Heart left ventricle (tissue), 16 donors: ENCODE data around the gene PRKN. TPM values are rescaled to one million over a fixed set of nuclear protein-coding genes. Genes with fewer than 3 reads are reported as not detected.

Source experiments
- ATAC-seq, 4 donors: fragments of 200-7000 bp; cut with Tn5 transposase; one replicate each; pipeline ENCODE4 v1.9.1; 2020 to 2022; ENCODE audit warnings: moderate library complexity in 4 of 4, mild to moderate bottlenecking in 3 of 4, moderate number of reproducible peaks in 1 of 4
- DNase-seq, 5 donors: peaks; one replicate each; pipeline ENCODE4 v3.0.0-alpha.2; 2020
- H3K27ac ChIP-seq, 12 donors: fragments of 200-600 bp; sonication (generic) in 4 of 12; one replicate each; pipeline versions ENCODE4 v1.5.0 to v1.8.0; 2016 to 2022; ENCODE audit warnings: mild to moderate bottlenecking in 2 of 12
- H3K27me3 ChIP-seq, 9 donors: fragments of 200-600 bp; sonication (generic) in 2 of 9; one replicate each; pipeline versions ENCODE4 v1.5.1 to v1.8.0; 2016 to 2022; ENCODE audit warnings: mild to moderate bottlenecking in 3 of 9
- H3K36me3 ChIP-seq, 9 donors: fragments of 200-600 bp; sonication (generic) in 2 of 9; one replicate each; pipeline versions ENCODE4 v1.5.0 to v1.8.0; 2018 to 2022; ENCODE audit warnings: mild to moderate bottlenecking in 2 of 9
- H3K4me1 ChIP-seq, 12 donors: fragments of 200-600 bp; sonication (generic) in 4 of 12; one replicate each; pipeline versions ENCODE4 v1.5.0 to v1.8.0; 2016 to 2022; ENCODE audit warnings: mild to moderate bottlenecking in 3 of 12
- H3K4me3 ChIP-seq, 12 donors: fragments of 200-600 bp; sonication (generic) in 4 of 12; one replicate each; pipeline versions ENCODE4 v1.5.0 to v1.8.0; 2017 to 2022; ENCODE audit warnings: mild to moderate bottlenecking in 9 of 12, moderate library complexity in 4 of 12
- H3K9me3 ChIP-seq, 12 donors: fragments of 200-600 bp; sonication (generic) in 4 of 12; one replicate each; pipeline versions ENCODE4 v1.5.0 to v1.8.0; 2016 to 2022; ENCODE audit warnings: mild to moderate bottlenecking in 1 of 12
- CTCF ChIP-seq, 12 donors: fragments of 200-600 bp; sonication (generic) in 4 of 12; IDR thresholded peaks; one replicate each; pipeline versions ENCODE4 v1.5.0 to v1.8.0; 2018 to 2022; ENCODE audit warnings: antibody characterized with exemption in 12 of 12, mild to moderate bottlenecking in 5 of 12
- POLR2A ChIP-seq, 2 donors: fragments of 450-650 bp; IDR thresholded peaks; one replicate each; pipeline ENCODE4 v1.6.1; 2017; ENCODE audit warnings: antibody characterized with exemption in 2 of 2, mild to moderate bottlenecking in 2 of 2, moderate library complexity in 2 of 2
- WGBS, 4 donors: extraction: QIAGEN DNeasy Blood & Tissue Kit in 2 of 4; methylation state at CpG; one replicate each; pipeline versions ENCODE4 v1.1.5 to v1.1.7; 2013 to 2018; 5-methylcytosine and 5-hydroxymethylcytosine counted together
- intact Hi-C, 10 donors: fragments of 100-400 bp; cut with DNase I; formaldehyde crosslinking; loops; one replicate each; pipeline versions ENCODE4 v1.11.1 to v1.14.2; 2022
- polyA plus RNA-seq, 2 donors: library from polyadenylated mRNA; stranded (reverse); fragments of 200-250 nt; gene quantifications; one replicate each; pipeline ENCODE4 v1.2.3, GENCODE V29; 2013
- total RNA-seq, 9 donors: library from RNA; depleted of rRNA in 2 of 9; stranded (reverse); fragments of >200 nt in 2 of 9; fragmentation: NEBNext Ultra II Directional in 3 of 9; extraction: Animal tissue kit (Norgen Biotek cat#: 25700) in 3 of 9; gene quantifications; one replicate each; pipeline versions ENCODE4 v1.1.0 to v1.2.4, GENCODE V29; 2016 to 2023
- donor health status: ischemic (EF 13 %, LVEDD 7.1; RV severe dilation, severe dysfunction).
- donor health status: healthy with polysubstance abuse.
- donor health status: DM: no; HTN: yes; CAD: no.
- donor health status: DM: no; HTN: no; CAD: no.
- donor health status: ischemic (EF 25% LVEDD 6.9; RV normal size, moderate dysfunction).
- donor health status: ischemic (EF 25% LVEDD 5.7; RV mildly dilated, moderate dysfunction).
- donor health status: healthy.
- donor health status: DM: yes; HTN: yes; CAD: no.
- donor health status: ischemic (EF 35%, LVEDD 5.7; RV mildly dilated, moderate dysfunction).
- donor health status: nonischemic (EF 11% LVEDD 7.7; RV severe dilation, severe dysfunction).
- donor health status: DM: yes; HTN: yes; CAD: no.
- donor health status: PGD.
- donor health status: ischemic (EF 29% LVEDD 5.4; RV normal size, mild dysfunction).
- donor health status: nonischemic (EF 23%, LVEDD 6.1; RV moderate dilation, normal function).

The PRKN gene
- total and polyA plus RNA-seq, 11 donors, result 3.4 to 32.5 (median 21.2) TPM

- DNase-seq (no peak), ATAC-seq (no peak)
- WGBS, 4 donors, result 77 to 88% (median 82%) methylated on average over 6 of the region's 6 CpGs
- H3K27ac ChIP-seq, result no peak overlapping the region
- no peaks in the 10 kb centered on the region for H3K36me3 ChIP-seq
- intact Hi-C loops, result loop anchor here in 1 of 10 donors (10.0 kb wide), 1 partner anchor 284 kb away; no protein-coding TSS in a partner anchor
- peaks cover 0 to 5% (median 0%) of the 10 kb centered on the region in 12 donors for H3K9me3 ChIP-seq
- no peaks in the 10 kb centered on the region for H3K27me3 ChIP-seq
- TF ChIP-seq CTCF (IDR thresholded peaks at IDR 0.05) (no peak), POLR2A (IDR thresholded peaks at IDR 0.05) (no peak)
- no peak overlapping the region for H3K4me3 ChIP-seq
- H3K4me1 ChIP-seq, result peaks cover 0 to 14% (median 3%) of the 10 kb centered on the region in 12 donors
Observed at GRCh38 chr6:161410736-161411135, 1316.8 kb downstream of the PRKN start.

- intact Hi-C loops, result loop anchor here in 1 of 10 donors (10.0 kb wide), 1 partner anchor 285 kb away; no protein-coding TSS in a partner anchor
- H3K27ac ChIP-seq, result peak overlapping the region in 1 of 12 donors; percentile 44
Observed at GRCh38 chr6:161410076-161410475, 1317.5 kb downstream of the PRKN start.

GRCh38 chr6:161409353-161409752 is 1318.2 kb downstream of the PRKN start:
- Histone ChIP-seq H3K4me3 (no peak overlapping the region), H3K36me3 (no peaks in the 10 kb centered on the region), H3K4me1 (peaks cover 0 to 11% (median 3%) of the 10 kb centered on the region in 12 donors), H3K27ac (peak overlapping the region in 7 of 12 donors; percentile 37 to 61 (median 44)), H3K27me3 (no peaks in the 10 kb centered on the region), H3K9me3 (peaks cover 0 to 5% (median 0%) of the 10 kb centered on the region in 12 donors)
- TF ChIP-seq CTCF (IDR thresholded peaks at IDR 0.05) (no peak), POLR2A (IDR thresholded peaks at IDR 0.05) (no peak)
- peak in 3 of 4 donors; percentile 47 to 62 (median 58) for ATAC-seq
- WGBS, 4 donors, result 65 to 71% (median 67%) methylated on average over 7 of the region's 7 CpGs
- intact Hi-C loops, result no loop called here
- no peak for DNase-seq

More at GRCh38 chr6:161410076-161410475, 1317.5 kb downstream of the PRKN start:
- DNase-seq (no peak), ATAC-seq (peak in 2 of 4 donors; percentile 11 to 13)
- no peak for TF ChIP-seq CTCF (IDR thresholded peaks at IDR 0.05)
- TF ChIP-seq POLR2A (IDR thresholded peaks at IDR 0.05), result no peak
- Histone ChIP-seq H3K27me3 (no peaks in the 10 kb centered on the region), H3K4me1 (peaks cover 0 to 14% (median 3%) of the 10 kb centered on the region in 12 donors), H3K36me3 (no peaks in the 10 kb centered on the region), H3K4me3 (no peak overlapping the region), H3K9me3 (peaks cover 0 to 5% (median 0%) of the 10 kb centered on the region in 12 donors)
- 88 to 96% (median 92%) methylated on average over 4 to 6 of the region's 6 CpGs for WGBS, 4 donors

GRCh38 chr6:161408041-161408440 is 1319.5 kb downstream of the PRKN start:
- Histone ChIP-seq H3K27me3 (no peaks in the 10 kb centered on the region), H3K4me1 (peaks cover 0 to 7% (median 0%) of the 10 kb centered on the region in 12 donors), H3K4me3 (no peak overlapping the region), H3K27ac (no peak overlapping the region), H3K36me3 (no peaks in the 10 kb centered on the region), H3K9me3 (peaks cover 0 to 14% (median 2%) of the 10 kb centered on the region in 12 donors)
- DNase-seq (no peak), ATAC-seq (no peak)
- TF ChIP-seq POLR2A (IDR thresholded peaks at IDR 0.05), result no peak
- no peak for TF ChIP-seq CTCF (IDR thresholded peaks at IDR 0.05)
- intact Hi-C loops, result no loop called here
- 87 to 88% (median 88%) methylated on average over 8 of the region's 8 CpGs for WGBS, 4 donors
